Cardiac muscle cell (in vitro differentiated cells and primary cell): ENCODE data around the gene KCNIP3. TPM values are rescaled to one million over a fixed set of nuclear protein-coding genes. Genes with fewer than 3 reads are reported as not detected.

Experiments
- DNase-seq, 2 donors: peaks; one replicate each; pipeline versions ENCODE4 v3.0.0 to v3.0.0-alpha.2; 2010 to 2017; ENCODE audit warnings: low read depth in 1 of 2, low spot score in 1 of 2
- H3K27ac ChIP-seq: fragments of 200-600 bp; sonication (generic); 2 replicates; pipeline ENCODE4 v1.5.1; 2016
- H3K27me3 ChIP-seq: fragments of 200-600 bp; sonication (generic); 2 replicates; pipeline ENCODE4 v1.6.0; 2016; ENCODE audit warnings: control low read depth
- H3K36me3 ChIP-seq: fragments of 200-600 bp; sonication (generic); 2 replicates; pipeline ENCODE4 v1.5.1; 2016; ENCODE audit warnings: control low read depth
- H3K4me1 ChIP-seq: fragments of 200-600 bp; sonication (generic); 2 replicates; pipeline ENCODE4 v1.8.1; 2017; ENCODE audit warnings: low read depth, mild to moderate bottlenecking, mixed run types
- H3K4me3 ChIP-seq: fragments of 200-600 bp; sonication (generic); 2 replicates; pipeline ENCODE4 v1.5.1; 2016; ENCODE audit warnings: mild to moderate bottlenecking
- H3K9me3 ChIP-seq: fragments of 200-600 bp; sonication (generic); 2 replicates; pipeline ENCODE4 v1.5.1; 2017; ENCODE audit warnings: low read depth, mild to moderate bottlenecking, control low read depth
- polyA plus RNA-seq: library from polyadenylated mRNA; unstranded; fragments of >200 nt; fragmentation: Nextera tagmentation; extraction: Ambion mirVana; gene quantifications from 2 replicates; pipeline ENCODE4 v1.2.1, GENCODE V29; 2016
- total RNA-seq: library from RNA; depleted of rRNA; stranded (reverse); fragments of >200 nt; gene quantifications from 2 replicates; pipeline ENCODE4 v1.2.3, GENCODE V29; 2016
- TF ChIP-seq, protein P1 (sequence below): IDR thresholded peaks from 2 replicates; pipeline ENCODE4 v1.5.1; 2012; ENCODE audit warnings: low read depth, mild to moderate bottlenecking, low read length

Gene KCNIP3
- total and polyA plus RNA-seq, 2 experiments from 2014 or later: 1.2 to 5.2 TPM

DNA sequence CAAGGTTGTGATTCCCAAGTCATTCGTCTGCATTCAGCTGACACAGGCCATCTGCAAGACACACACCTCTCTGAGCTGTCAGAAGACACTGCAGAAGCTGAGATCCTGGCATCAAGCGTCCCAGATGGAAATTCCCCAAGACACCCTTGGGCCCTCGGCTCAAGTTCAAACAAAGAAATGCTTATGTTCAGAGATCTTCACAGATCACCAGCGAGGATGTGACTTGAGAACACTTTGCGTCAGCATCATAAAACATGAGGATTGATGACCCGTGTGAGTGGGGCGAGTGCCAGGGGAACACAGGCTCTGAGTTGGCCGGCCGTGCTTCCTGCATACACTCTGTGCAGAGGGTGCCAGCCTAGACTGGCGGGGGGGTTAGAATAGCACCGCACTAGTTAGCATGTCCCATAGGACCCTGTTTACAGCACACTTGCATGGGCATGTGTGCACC, 36.8 kb downstream of the KCNIP3 start:
- H3K4me1 ChIP-seq: no peaks in the 10 kb centered on the region
- peak in 1 of 2 donors; percentile 65 for DNase-seq
- TF ChIP-seq, protein P1, sequence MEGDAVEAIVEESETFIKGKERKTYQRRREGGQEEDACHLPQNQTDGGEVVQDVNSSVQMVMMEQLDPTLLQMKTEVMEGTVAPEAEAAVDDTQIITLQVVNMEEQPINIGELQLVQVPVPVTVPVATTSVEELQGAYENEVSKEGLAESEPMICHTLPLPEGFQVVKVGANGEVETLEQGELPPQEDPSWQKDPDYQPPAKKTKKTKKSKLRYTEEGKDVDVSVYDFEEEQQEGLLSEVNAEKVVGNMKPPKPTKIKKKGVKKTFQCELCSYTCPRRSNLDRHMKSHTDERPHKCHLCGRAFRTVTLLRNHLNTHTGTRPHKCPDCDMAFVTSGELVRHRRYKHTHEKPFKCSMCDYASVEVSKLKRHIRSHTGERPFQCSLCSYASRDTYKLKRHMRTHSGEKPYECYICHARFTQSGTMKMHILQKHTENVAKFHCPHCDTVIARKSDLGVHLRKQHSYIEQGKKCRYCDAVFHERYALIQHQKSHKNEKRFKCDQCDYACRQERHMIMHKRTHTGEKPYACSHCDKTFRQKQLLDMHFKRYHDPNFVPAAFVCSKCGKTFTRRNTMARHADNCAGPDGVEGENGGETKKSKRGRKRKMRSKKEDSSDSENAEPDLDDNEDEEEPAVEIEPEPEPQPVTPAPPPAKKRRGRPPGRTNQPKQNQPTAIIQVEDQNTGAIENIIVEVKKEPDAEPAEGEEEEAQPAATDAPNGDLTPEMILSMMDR: no peak
- no peaks in the 10 kb centered on the region for H3K9me3 ChIP-seq
- H3K4me3 ChIP-seq: no peak overlapping the region
- no peaks in the 10 kb centered on the region for H3K36me3 ChIP-seq
- no peak overlapping the region for H3K27ac ChIP-seq
- no peaks in the 10 kb centered on the region for H3K27me3 ChIP-seq

DNA sequence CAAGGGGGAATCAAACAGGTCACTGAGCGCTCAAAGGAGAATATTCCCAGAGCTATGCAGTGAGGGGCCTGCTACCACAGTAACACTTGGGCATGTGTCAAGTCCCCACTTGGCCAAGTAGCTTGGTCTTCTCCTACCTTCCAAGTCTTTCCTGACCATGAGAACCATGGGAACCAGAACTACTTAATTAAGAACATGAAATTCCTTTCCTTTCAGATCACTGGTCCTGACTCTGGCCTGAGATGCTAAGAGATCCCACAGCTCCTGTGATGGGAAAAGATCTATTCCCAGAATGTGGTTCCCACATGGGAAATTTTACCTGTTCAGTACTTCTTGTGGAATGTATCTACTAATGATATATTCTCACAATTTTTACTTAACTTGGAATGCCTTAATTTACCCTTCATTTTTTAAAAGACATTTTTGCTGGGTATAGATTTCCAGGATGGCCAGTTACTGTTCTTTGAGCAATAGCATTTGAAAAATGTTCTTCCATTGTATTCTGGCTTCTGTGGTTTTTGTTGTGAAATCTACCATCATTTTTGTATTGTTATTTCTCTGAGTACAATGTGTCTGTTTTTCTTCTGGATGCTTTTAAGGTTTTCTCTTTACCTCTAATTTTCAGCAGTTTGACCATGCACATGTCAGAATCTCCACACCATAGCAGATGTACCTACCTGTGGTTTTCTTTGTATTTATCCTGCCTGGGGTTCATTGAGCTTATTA, 37.9 kb downstream of the KCNIP3 start:
- no peaks in the 10 kb centered on the region for H3K27me3 ChIP-seq
- H3K36me3 ChIP-seq: no peaks in the 10 kb centered on the region
- no peak overlapping the region for H3K4me3 ChIP-seq
- no peak for DNase-seq
- TF ChIP-seq, protein P1: no peak
- H3K4me1 ChIP-seq: no peaks in the 10 kb centered on the region
- H3K9me3 ChIP-seq: no peaks in the 10 kb centered on the region
- no peak overlapping the region for H3K27ac ChIP-seq

DNA sequence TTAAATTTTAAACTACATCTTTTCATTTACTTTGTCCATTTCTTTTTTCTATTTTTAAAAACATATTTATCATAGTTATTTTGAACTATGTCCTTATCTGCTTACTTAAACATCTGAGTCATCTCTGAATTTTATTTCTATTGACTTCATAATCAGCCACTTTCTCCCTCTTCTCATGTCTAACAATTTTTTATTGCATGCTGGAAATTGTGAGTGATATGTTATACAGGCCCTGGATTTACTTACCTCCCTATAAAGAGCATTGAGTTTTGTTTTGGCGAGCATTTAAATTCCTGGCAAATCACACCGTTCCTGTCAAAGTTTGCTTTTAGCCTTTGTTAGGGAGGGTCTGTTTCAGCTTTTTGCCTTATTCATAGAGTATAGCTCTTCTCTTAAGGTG, 39.3 kb downstream of the KCNIP3 start:
- H3K36me3 ChIP-seq: no peaks in the 10 kb centered on the region
- no peak overlapping the region for H3K4me3 ChIP-seq
- H3K27ac ChIP-seq: no peak overlapping the region
- H3K27me3 ChIP-seq: peaks cover 4% of the 10 kb centered on the region
- DNase-seq: no peak
- no peaks in the 10 kb centered on the region for H3K4me1 ChIP-seq
- TF ChIP-seq, protein P1: no peak
- no peaks in the 10 kb centered on the region for H3K9me3 ChIP-seq

DNA sequence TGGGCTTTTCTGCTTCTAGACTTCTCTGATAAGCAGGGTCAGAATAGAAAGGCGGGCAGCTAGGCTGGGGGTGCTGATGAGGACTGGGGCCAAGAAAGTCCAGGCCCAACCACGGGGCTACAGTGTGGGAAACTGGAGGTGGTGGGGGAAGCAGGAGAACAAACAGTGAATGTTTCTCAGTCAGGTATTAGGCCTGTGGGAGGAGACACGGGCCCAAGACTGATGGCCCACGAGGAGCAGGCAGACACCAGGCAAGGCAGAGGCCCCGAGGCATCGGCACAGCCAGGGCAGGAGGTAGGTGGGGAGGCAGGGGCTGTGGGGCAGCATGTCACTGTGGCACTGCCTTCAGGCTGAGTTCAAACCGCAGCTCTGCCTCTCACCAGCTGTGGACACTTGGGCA, 40.7 kb downstream of the KCNIP3 start:
- H3K27me3 ChIP-seq: peaks cover 14% of the 10 kb centered on the region
- H3K27ac ChIP-seq: no peak overlapping the region
- no peak overlapping the region for H3K4me3 ChIP-seq
- no peak for DNase-seq
- no peaks in the 10 kb centered on the region for H3K36me3 ChIP-seq
- TF ChIP-seq, protein P1: no peak
- H3K4me1 ChIP-seq: no peaks in the 10 kb centered on the region
- H3K9me3 ChIP-seq: no peaks in the 10 kb centered on the region

DNA sequence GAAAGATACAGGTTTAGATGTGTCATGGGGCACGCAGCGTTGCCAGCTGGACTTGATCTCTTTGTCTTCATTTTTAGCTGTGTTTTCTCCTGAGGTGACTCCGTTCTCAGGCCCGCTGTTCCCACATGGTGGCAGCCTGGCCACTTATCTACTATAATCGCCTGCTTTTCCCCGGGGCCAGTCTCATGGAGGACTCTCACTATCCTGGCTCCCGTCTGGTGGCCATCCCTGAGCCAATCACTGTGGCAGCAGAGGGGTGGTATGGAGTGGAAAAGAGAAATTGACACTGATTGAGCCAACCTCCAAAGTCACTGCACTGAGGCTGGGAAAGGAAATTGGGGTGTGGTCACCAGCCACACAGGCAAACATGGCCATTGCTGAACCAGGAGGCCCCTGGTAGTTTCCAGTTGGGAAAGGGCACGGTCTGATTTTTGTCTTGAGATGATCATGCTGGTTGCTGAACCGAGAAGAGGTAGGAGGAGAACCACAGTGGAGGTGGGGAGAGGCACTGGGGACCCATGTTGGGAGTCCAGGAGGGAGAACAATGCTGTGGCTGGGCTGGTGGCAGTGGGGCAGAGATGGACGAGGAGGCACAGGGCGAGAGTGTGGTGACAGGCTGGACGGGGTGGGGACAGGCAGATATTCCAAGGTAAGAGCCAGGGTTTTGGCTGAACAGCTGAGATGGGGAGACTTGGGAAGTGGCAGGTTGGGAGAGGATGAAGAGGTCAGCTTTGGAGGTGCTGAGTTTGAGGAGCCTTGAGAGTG, 45.6 kb downstream of the KCNIP3 start:
- H3K4me1 ChIP-seq: no peaks in the 10 kb centered on the region
- H3K9me3 ChIP-seq: no peaks in the 10 kb centered on the region
- peaks cover 61% of the 10 kb centered on the region for H3K27me3 ChIP-seq
- no peaks in the 10 kb centered on the region for H3K36me3 ChIP-seq
- DNase-seq: no peak
- H3K4me3 ChIP-seq: no peak overlapping the region
- no peak overlapping the region for H3K27ac ChIP-seq
- TF ChIP-seq, protein P1: no peak
